Stimulated activated CD8-positive, alpha-beta memory T cell treated with anti-CD3 and anti-CD28 coated beads, Interleukin-12 subunit alpha, Interleukin-12 subunit beta, amount 100 ng/mL, for 1 hour (primary cell): ENCODE data around the gene INPP4B.

Source experiments
- DNase-seq: peaks from one replicate; pipeline ENCODE4 v3.0.0-alpha.2; 2020; ENCODE audit warnings: low read depth

The INPP4B gene

GRCh38 chr4:142128529-142128928 is 717.6 kb downstream of the INPP4B start:
- DNase-seq = no peak

GRCh38 chr4:142126890-142127497 is 719.1 kb downstream of the INPP4B start:
- peak; percentile 39 for DNase-seq

- DNase-seq = no peak
Measured at GRCh38 chr4:142124874-142125273, 721.2 kb downstream of the INPP4B start.

- no peak for DNase-seq
Measured at GRCh38 chr4:142121448-142122350, 724.4 kb downstream of the INPP4B start.

- DNase-seq = no peak
Measured at GRCh38 chr4:142120921-142121320, 725.2 kb downstream of the INPP4B start.

- DNase-seq = no peak
Measured at GRCh38 chr4:142112451-142112850, 733.6 kb downstream of the INPP4B start.

GRCh38 chr4:142110136-142110535 is 736.0 kb downstream of the INPP4B start:
- no peak for DNase-seq

GRCh38 chr4:142104041-142104440 is 742.1 kb downstream of the INPP4B start:
- no peak for DNase-seq

GRCh38 chr4:142101401-142101800 is 744.7 kb downstream of the INPP4B start:
- no peak for DNase-seq

- no peak for DNase-seq
Measured at GRCh38 chr4:142100941-142101340, 745.2 kb downstream of the INPP4B start.

GRCh38 chr4:142098900-142099545 is 747.1 kb downstream of the INPP4B start:
- DNase-seq = no peak

GRCh38 chr4:142098380-142098779 is 747.7 kb downstream of the INPP4B start:
- DNase-seq = no peak

- no peak for DNase-seq
Measured at GRCh38 chr4:142097015-142097414, 749.1 kb downstream of the INPP4B start.

GRCh38 chr4:142095886-142096605 is 750.1 kb downstream of the INPP4B start:
- no peak for DNase-seq

GRCh38 chr4:142092941-142093340 is 753.2 kb downstream of the INPP4B start:
- DNase-seq = no peak

- DNase-seq = no peak
Measured at GRCh38 chr4:142091691-142092182, 754.4 kb downstream of the INPP4B start.

GRCh38 chr4:142091085-142091513 is 755.0 kb downstream of the INPP4B start:
- no peak for DNase-seq

GRCh38 chr4:142088906-142089305 is 757.2 kb downstream of the INPP4B start:
- DNase-seq = no peak

GRCh38 chr4:142085513-142086292 is 760.4 kb downstream of the INPP4B start:
- DNase-seq = no peak

- DNase-seq = no peak
Measured at GRCh38 chr4:142083264-142083663, 762.8 kb downstream of the INPP4B start.

- no peak for DNase-seq
Measured at GRCh38 chr4:142081025-142081424, 765.1 kb downstream of the INPP4B start.
